ENCODE measurements around the gene OSBP. TPM values are rescaled to one million over a fixed set of nuclear protein-coding genes. Genes with fewer than 3 reads are reported as not detected.
A peak's percentile ranks its signal among the peaks of the same experiment; 100 is the strongest.
"Not testable (repeated sequence)": the region's sequence is repeated elsewhere in the genome, so short reads cannot be mapped to it uniquely, and the experiment has no call there.

OSBP gene
- total RNA-seq, 1 experiment from 2014 or later = 21.7 TPM

GRCh38 chr11:59555601-59556114 lies 59.9 kb downstream of the OSBP start:
- DNase-seq (ENCODE audit: extremely low read depth, low read depth) = no peak

DNA sequence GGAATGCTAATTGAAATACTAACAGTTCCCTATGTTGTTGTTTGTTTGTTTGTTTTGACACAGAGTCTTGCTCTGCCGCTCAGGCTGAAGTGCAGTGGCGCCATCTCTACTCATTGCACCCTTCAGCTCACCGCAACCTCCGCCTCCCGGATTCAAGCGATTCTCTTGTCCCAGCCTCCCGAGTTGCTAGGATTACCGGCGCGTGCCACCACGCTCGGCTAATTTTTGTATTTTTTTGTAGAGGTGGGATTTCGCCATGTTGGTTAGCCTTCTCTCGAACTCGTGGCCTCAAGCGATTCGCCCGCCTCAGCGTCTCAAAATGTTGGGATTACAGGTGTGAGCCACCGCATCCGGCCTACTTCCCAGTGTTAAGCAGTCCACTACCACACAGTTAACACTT lies 62.3 kb downstream of the OSBP start:
- DNase-seq (ENCODE audit: extremely low read depth, low read depth) = no peak

DNA sequence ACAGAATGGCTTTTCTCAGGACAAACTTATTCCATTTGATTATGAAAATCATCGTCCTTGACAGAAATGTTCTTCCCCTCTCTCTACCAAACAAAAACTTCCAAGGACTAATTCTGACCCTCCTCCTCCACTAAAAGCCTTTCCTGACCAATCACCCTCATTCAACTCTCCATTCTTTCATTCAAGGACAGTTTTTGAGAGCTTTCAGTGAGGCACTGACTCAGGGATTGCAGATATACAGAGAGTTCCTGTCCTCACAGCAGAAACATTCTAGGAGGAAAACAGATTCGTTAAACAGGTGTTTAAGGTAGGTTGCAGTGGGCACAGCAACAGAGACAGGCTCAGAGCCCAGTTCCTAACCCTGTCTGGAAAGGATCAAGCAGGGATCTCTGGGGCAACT lies 62.7 kb downstream of the OSBP start:
- no peak for DNase-seq (ENCODE audit: extremely low read depth, low read depth)

DNA sequence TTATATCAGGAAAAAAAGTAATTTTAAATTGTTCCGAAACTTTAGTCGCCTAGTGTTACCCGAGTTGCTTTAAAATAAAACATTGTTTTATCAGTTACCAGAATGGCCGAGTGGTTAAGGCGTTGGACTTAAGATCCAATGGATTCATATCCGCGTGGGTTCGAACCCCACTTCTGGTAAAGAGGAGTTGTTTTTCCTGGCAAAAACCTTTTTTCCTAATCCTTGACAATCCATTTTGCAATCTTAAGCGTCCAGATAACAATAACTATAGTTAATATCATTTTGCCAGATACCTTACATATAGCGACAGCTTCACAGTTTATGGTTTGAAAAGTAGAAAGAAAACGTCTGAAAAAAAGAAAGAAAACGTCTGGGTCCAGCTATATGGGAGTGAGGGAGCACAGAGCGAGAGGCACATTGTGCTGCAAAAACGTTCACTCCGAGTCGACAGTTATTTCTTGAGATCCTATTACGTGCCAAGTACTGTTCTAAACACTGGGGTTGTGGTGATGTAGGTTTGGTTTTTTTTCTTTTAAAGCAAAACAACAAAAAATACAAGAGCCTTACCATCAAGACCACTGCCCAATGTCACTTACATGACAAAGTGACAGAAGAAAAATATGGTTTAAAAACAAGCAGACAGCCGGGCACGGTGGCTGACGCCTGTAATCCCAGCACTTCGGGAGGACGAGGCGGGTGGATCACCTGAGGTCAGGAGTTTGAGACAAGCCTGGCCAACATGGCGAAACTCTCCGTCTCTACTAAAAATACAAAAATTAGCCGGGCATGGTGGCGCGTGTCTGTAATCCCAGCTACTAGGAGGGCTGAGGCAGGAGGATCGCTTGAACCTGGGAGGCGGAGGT lies 63.7 kb downstream of the OSBP start:
- peak; percentile 69 for DNase-seq (ENCODE audit: extremely low read depth, low read depth)

- peak; percentile 87 for DNase-seq (ENCODE audit: extremely low read depth, low read depth)
These were observed 64.5 kb downstream of the OSBP start for GRCh38 chr11:59550842-59551658.

GRCh38 chr11:59550368-59550841 lies 65.2 kb downstream of the OSBP start:
- DNase-seq (ENCODE audit: extremely low read depth, low read depth) = peak; percentile 91

DNA sequence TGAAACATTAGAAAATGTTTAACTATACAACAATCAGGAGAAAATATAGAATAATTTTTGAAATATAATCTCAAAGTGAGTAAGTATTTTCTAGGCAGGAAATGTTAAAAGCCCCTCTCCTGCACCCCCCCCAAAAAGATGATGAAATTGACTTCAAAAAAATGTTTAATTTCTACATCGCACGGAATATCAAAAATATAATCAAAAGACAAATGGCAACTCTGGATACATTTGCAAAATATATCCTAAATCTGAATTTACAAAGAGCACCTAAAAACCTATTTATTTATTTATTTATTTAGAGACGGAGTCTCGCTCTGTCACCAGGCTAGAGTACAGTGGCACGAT lies 67.3 kb downstream of the OSBP start:
- DNase-seq (ENCODE audit: extremely low read depth, low read depth) = no peak

DNA sequence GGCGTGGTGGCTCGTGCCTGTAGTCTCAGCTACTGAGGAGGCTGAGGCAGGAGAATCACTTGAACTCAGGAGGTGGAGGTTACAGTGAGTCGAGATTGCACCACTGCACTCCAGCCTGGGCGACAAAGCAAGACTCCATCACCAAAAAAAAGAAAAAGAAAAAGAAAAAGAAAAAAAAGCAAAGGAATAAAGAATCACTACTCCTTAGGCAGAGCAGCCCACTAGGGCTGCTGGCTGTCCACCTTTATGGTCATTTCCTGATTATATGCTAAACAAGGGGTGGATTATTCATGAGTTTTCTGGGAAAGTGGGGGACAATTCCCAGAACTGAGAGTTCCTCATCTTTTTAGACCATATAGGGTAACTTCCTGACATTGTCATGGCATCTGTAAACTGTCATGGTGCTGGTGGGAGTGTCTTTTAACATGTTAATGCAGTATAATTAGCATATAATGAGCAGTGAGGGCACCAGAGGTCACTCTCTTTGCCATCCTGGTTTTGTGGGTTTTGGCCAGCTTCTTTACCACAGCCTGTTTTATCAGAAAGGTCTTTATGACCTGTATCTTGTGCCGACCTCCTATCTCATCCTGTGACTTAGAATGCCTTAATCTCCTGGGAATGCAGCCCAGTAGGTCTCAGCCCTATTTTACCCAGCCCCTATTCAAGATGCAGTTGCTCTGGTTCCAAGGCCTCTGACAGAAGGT lies 67.8 kb downstream of the OSBP start:
- not testable (repeated sequence) for DNase-seq (ENCODE audit: extremely low read depth, low read depth)

DNA sequence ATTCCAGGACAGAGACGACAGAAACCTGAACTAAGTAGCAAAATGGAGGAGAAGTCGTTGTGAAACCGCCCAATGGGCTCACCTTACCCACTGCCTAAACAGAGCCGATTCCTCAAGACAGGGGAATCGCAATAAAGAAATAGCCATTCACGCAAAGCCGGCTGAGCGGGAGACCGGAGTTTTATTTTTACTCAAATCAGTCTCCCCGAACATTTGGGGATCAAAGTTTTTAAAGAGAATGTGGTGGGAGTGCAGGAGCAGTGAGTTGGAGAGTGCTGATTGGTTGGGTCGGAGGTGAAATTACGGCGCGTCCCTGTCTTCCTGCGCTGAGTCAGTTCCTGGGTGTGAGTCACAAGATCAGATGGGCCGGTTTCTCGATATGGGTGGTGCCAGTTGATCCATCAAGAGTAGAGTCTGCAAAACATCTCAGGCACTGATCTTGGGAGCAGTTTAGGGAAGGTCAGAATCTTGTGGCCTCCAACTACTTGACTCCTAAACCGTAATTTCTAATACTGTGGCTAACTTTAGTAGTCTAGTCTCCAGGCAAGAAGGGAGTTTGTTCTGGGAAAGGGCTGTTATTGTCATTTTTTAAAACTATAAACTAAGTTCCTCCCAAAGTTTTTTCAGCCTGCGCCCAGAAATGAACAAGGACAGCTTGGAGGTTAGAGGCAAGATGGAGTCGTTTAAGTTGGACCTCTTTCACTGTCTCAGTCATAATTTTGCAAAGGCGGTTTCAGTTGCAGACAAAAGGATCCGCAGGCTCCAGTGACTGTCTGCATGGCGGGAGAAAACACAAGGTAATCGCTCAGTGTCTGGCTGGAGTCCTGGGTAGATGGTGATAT lies 70.2 kb downstream of the OSBP start:
- DNase-seq (ENCODE audit: extremely low read depth, low read depth) = peak; percentile 90

- no peak for DNase-seq (ENCODE audit: extremely low read depth, low read depth)
These were observed 70.8 kb downstream of the OSBP start for GRCh38 chr11:59544869-59545178.

DNA sequence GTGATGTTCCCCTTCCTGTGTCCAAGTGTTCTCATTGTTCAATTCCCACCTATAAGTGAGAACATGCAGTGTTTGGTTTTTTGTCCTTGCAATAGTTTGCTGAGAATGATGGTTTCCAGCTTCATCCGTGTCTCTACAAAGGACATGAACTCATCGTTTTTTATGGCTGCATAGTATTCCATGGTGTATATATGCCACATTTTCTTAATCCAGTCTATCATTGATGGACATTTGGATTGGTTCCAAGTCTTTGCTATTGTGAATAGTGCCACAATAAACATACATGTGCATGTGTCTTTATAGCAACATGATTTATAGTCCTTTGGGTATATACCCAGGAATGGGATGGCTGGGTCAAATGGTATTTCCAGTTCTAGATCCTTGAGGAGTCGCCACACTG lies 71.9 kb downstream of the OSBP start:
- not testable (repeated sequence) for DNase-seq (ENCODE audit: extremely low read depth, low read depth)

- no peak for DNase-seq (ENCODE audit: extremely low read depth, low read depth)
These were observed 73.3 kb downstream of the OSBP start for GRCh38 chr11:59542142-59542810.

GRCh38 chr11:59534676-59535075 lies 80.9 kb downstream of the OSBP start:
- no peak for DNase-seq (ENCODE audit: extremely low read depth, low read depth)

DNA sequence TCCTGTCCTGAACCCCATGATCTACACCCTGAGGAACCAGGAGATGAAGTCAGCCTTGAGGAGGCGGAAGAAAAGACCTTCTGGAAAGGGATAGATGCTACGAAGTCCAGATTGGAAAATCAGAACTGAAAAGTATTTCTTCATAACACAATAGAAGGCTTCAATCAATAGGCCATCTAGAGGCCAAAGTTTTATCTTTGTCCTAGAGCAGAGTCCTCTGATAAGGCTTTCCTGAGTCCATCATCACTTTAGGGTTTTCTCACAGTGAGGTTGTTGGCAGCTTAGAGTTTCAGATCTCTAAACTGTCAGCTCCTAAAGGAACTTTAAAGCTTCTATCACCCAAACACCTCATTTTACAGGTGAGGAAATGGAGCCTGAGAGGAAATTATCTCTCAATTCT lies 83.0 kb downstream of the OSBP start:
- DNase-seq (ENCODE audit: extremely low read depth, low read depth) = no peak

GRCh38 chr11:59528711-59529110 lies 86.9 kb downstream of the OSBP start:
- no peak for DNase-seq (ENCODE audit: extremely low read depth, low read depth)

Small RNA genes lying within 50 kb of the gene (small RNA-seq; reads per million reads assigned to genes)
- 0 to 0.06 reads per million in 2 experiments for gene MIR3162

Other genes starting within 250 kb of the OSBP start
- not detected in 2 replicates for gene OR5A2, start 189.4 kb downstream of the OSBP start, total RNA-seq (2014; rRNA removed; shearing (Covaris generic))
- not detected in 2 replicates for gene OR5A1, start 179.3 kb downstream of the OSBP start, total RNA-seq (2014; rRNA removed; shearing (Covaris generic))
- gene OR4D6, start 158.8 kb downstream of the OSBP start, total RNA-seq (2014; rRNA removed; shearing (Covaris generic)) = not detected in 2 replicates
- not detected in 2 replicates for gene OR4D10, start 142.5 kb downstream of the OSBP start, total RNA-seq (2014; rRNA removed; shearing (Covaris generic))
- not detected in 2 replicates for gene OR4D11, start 112.2 kb downstream of the OSBP start, total RNA-seq (2014; rRNA removed; shearing (Covaris generic))
- gene OR4D9, start 104.2 kb downstream of the OSBP start, total RNA-seq (2014; rRNA removed; shearing (Covaris generic)) = not detected in 2 replicates
- 22.4 and 23.4 TPM in 2 replicates for gene PATL1, start 53.3 kb upstream of the OSBP start, total RNA-seq (2014; rRNA removed; shearing (Covaris generic))
- gene OR10V1, start 98.1 kb upstream of the OSBP start, total RNA-seq (2014; rRNA removed; shearing (Covaris generic)) = not detected in 2 replicates
- 11.3 and 12.6 TPM in 2 replicates for gene STX3, start 139.6 kb upstream of the OSBP start, total RNA-seq (2014; rRNA removed; shearing (Covaris generic))
- 43.5 and 50.5 TPM in 2 replicates for gene MRPL16, start 195.0 kb upstream of the OSBP start, total RNA-seq (2014; rRNA removed; shearing (Covaris generic))
- gene CBLIF, start 229.7 kb upstream of the OSBP start, total RNA-seq (2014; rRNA removed; shearing (Covaris generic)) = not detected in 2 replicates

All from NCI-H460 (cell line).